GM06990 (cell line): Measurements from ENCODE around the gene KAT6B.

ENCODE experiments used
- DNase-seq: peaks from one replicate; pipeline ENCODE4 v3.0.0-alpha.2; 2011; ENCODE audit not compliant: insufficient read length; ENCODE audit errors: extremely low read depth
- H3K27me3 ChIP-seq: replicated peaks from 2 replicates; pipeline ENCODE4 v1.6.0; 2011; ENCODE audit warnings: low read length; ENCODE audit not compliant: control insufficient read depth, insufficient read depth
- H3K36me3 ChIP-seq: 2 replicates; pipeline ENCODE4 v1.5.1; 2011; ENCODE audit warnings: low read length; ENCODE audit not compliant: control insufficient read depth, insufficient read depth
- H3K4me3 ChIP-seq: replicated peaks from 2 replicates; pipeline ENCODE4 v1.5.1; 2011; ENCODE audit warnings: low read depth, mild to moderate bottlenecking, control low read depth, low read length
- TF ChIP-seq, protein P1 (sequence below): IDR thresholded peaks from 2 replicates; pipeline ENCODE4 v1.5.1; 2011; ENCODE audit warnings: low read length, control low read depth, mild to moderate bottlenecking, inconsistent platforms; ENCODE audit not compliant: insufficient read depth, poor library complexity, severe bottlenecking

KAT6B gene

GRCh38 chr10:74854610-74855009 lies 28.2 kb downstream of the KAT6B start:
- TF ChIP-seq, protein P1, sequence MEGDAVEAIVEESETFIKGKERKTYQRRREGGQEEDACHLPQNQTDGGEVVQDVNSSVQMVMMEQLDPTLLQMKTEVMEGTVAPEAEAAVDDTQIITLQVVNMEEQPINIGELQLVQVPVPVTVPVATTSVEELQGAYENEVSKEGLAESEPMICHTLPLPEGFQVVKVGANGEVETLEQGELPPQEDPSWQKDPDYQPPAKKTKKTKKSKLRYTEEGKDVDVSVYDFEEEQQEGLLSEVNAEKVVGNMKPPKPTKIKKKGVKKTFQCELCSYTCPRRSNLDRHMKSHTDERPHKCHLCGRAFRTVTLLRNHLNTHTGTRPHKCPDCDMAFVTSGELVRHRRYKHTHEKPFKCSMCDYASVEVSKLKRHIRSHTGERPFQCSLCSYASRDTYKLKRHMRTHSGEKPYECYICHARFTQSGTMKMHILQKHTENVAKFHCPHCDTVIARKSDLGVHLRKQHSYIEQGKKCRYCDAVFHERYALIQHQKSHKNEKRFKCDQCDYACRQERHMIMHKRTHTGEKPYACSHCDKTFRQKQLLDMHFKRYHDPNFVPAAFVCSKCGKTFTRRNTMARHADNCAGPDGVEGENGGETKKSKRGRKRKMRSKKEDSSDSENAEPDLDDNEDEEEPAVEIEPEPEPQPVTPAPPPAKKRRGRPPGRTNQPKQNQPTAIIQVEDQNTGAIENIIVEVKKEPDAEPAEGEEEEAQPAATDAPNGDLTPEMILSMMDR: no peak
- no peaks in the 10 kb centered on the region for H3K27me3 ChIP-seq
- DNase-seq: peak; percentile 9
- no peaks in the 10 kb centered on the region for H3K36me3 ChIP-seq
- peak overlapping the region; percentile 24 for H3K4me3 ChIP-seq

GRCh38 chr10:74855027-74855426 lies 28.6 kb downstream of the KAT6B start:
- Histone ChIP-seq H3K4me3 (peak overlapping the region; percentile 24; the same call in 1 of the 2 replicates), H3K27me3 (no peaks in the 10 kb centered on the region), H3K36me3 (no peaks in the 10 kb centered on the region)
- TF ChIP-seq, protein P1: no peak
- DNase-seq: peak; percentile 12

- Histone ChIP-seq H3K27me3 (no peaks in the 10 kb centered on the region), H3K4me3 (no peak overlapping the region), H3K36me3 (no peaks in the 10 kb centered on the region)
- DNase-seq: no peak
- TF ChIP-seq, protein P1: no peak
Observed at GRCh38 chr10:74855439-74855838, 29.0 kb downstream of the KAT6B start.

DNA sequence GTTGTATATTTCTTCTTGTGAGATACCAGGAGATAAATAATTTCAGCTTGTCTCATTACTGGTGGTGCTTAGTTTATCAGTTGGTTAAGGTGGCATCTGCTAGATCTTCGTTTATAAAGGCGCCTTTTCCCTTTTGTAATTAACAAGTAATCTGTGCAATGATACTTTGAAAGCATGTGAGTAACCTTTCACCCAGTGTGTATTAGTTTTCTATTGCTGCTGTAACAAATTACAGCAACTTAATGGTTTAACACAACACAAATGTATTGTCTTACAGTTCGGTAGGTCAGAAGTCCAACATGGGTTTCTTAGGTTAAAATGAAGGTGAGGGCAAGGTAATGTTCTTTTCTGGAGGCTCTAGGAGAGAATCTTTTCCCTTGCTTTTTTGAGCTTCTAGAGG lies 30.5 kb downstream of the KAT6B start:
- H3K27me3 ChIP-seq: no peaks in the 10 kb centered on the region
- TF ChIP-seq, protein P1: no peak
- H3K4me3 ChIP-seq: no peak overlapping the region
- no peaks in the 10 kb centered on the region for H3K36me3 ChIP-seq
- no peak for DNase-seq

DNA sequence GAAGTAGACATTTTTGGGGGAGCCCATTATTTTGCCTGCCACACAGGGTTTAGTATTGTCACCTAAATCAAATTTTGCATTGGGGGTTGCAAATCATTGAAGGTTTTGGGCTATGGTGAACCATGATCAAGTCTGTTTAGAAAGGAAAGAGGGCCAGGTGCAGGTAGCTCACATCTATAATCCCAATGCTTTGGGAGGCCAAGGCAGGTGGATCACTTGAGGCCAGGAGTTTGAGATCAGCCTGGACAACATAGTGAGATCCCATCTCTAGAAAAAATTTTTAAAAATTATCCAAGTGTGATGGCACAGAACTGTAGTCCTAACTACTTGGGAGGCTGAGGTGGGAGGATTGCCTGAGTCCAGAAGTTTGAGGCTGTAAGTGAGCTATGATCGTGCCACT lies 31.2 kb downstream of the KAT6B start:
- no peak for DNase-seq
- Histone ChIP-seq H3K36me3 (no peaks in the 10 kb centered on the region), H3K27me3 (no peaks in the 10 kb centered on the region), H3K4me3 (no peak overlapping the region)
- TF ChIP-seq, protein P1: no peak

- H3K4me3 ChIP-seq: no peak overlapping the region
- TF ChIP-seq, protein P1: no peak
Observed at GRCh38 chr10:74859546-74859945, 33.1 kb downstream of the KAT6B start.

More at GRCh38 chr10:74859546-74859945, 33.1 kb downstream of the KAT6B start:
- Histone ChIP-seq H3K27me3 (no peaks in the 10 kb centered on the region), H3K36me3 (no peaks in the 10 kb centered on the region)
- DNase-seq: no peak
